HG02759 (cell line): Measurements from ENCODE around the gene MYO7B.

Source experiments
- ATAC-seq: cut with Tn5 transposase; IDR thresholded peaks from one replicate; pipeline ENCODE4 v1.9.1; 2021; ENCODE audit warnings: mild to moderate bottlenecking, moderate library complexity; ENCODE audit not compliant: unreplicated experiment

MYO7B gene

DNA sequence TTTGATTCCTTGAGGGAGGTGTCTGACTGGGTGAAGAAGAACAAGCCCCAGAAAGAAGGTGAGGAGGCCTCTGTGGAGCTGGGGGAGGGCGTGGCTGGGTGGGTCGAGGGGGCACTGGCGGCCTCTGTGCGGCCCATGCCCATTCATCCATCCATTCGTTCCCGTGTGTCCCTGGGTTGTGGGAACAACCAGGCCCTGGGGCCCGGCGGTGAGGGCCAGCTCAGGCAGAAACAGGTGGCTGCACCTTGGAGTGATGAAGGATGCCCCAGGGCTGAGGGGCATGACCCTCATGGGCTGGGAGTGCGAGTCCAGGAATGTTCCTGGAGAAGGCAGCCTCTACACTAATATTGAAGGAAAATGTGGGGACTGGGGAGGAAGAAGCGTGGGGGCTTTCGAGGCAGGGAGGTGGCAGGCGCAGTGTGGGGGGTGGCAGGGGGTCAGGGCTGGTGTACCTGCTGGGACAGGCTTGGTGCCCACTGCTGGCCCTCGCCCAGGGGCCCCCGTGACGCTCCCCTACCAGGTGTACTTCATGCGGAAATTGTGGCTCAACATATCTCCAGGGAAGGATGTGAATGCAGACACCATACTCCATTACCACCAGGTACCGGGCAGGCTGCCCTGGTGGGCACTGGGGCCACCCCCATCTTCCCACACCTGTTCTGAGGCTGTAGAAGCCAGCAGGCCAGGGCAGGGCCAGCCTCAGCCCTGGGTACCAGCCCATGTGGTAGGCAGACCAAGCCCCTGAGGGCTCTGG is 99.3 kb downstream of the MYO7B start:
- no peak for ATAC-seq

DNA sequence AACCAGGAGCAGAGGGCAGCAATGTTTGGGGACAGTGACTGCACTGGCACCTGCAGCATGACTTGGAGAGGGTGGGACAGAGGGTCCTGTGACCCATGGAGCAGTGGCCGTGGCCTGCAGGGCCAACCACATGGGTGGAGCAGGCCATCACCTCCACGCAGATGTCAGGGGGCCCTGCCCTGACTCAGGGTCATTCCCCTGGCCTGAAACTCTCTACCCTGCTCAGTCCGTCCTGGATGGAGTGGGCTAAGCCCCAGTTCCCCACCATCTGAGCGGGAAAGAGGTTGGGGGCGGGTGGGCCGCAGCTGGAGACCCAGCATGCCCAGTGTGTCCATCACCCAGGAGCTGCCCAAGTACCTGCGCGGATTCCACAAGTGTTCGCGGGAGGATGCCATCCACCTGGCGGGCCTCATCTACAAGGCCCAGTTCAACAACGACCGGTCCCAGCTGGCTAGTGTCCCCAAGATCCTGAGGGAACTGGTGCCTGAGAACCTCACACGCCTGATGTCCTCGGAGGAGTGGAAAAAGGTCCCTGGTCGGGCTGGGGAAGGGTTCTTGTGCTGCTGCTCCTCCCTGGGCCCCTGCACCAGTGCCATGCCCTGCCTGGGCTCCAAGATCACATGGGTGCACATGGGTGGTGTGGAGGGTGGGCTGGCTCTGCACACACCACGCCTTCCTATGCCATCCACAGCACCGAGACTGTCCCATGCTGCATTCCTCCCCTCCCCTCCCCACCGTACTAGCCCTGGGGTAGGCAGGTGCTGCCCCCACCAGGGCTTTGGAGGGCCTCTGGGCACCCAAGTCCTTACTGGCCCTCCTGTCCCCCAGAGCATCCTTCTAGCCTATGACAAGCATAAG is 100.1 kb downstream of the MYO7B start:
- ATAC-seq, result no peak

DNA sequence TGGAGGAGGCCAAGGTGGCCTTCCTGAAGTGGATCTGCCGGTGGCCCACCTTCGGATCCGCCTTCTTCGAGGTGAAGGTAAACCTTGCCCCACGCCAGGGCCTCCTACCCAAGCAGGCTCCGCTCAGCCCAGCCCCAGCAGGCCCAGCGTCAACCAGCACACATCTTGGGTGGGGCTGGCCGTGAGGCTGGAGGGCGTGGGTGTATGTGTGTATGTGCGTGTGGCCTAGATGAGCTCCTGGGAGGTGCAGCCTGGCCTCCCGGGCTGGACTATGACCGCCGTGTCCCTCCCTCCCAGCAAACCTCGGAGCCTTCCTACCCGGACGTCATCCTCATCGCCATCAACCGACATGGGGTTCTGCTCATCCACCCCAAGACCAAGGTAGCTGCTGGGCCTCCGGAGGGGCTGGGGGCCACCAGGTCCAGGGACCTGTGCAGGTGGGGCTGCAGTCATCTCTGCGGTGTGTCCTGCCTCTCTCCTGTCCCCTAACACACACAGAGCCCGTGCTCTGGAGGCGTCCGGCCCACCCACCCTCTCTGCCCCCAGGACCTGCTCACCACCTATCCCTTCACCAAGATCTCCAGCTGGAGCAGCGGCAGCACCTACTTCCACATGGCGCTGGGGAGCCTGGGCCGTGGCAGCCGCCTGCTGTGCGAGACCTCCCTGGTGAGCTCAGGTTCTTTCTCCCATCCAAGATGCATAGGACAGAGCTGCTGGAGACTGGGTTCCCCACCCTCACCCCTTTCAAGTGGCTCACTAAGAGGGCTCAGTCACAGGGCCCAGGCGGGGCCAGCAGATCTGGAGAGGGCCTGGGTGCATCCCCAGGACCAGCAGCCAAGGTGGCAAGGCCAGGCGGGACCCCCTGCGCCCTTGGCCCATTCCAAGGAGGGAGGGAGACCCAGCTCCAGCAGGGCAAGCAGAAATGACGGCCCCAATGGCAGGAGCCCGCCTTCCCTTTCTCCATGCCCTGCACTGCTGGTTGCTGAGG is 101.1 kb downstream of the MYO7B start:
- no peak for ATAC-seq

DNA sequence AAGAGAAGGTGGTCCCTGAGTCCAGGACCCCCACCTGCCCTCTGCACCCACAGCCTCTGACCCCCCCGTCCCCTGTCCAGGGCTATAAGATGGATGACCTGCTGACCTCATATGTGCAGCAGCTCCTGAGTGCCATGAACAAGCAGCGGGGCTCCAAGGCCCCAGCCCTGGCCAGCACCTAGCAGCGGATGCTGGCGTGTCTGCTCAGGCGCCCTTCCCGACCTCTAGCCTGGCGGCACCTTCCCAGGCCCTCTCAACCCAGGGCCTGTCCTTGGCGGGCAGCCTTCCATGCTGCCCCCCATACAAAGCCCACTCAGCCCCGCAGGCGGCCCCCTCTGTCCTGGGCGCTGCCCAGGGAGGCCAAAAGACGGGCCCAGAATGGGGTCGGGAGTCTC is 101.8 kb downstream of the MYO7B start:
- ATAC-seq, result no peak

DNA sequence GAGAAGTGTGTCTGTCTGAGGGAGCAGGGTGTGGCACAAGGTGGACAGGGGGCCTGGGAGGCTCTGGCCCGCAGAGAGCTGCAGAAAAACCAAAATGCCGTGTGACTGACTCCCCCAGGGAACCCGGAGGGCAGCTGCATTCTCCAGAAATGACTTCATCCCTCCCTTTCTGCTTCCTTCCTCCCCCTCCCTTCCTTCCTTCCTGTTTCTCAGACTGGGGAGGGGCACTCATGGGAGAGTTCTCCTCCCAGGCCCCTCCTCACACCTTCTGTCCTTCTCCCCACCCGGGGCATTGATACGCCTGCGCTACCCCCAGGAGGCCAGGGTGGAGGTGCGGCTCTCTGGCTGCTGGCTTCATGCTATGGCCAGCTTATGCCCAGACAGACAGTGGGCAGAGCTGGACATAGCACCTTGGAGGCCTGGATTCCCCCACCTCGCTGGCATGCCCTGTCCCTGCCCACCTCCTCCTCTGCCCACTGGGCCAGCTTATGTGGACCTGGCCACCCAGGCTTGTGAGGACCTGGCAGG is 102.3 kb downstream of the MYO7B start:
- no peak for ATAC-seq

DNA sequence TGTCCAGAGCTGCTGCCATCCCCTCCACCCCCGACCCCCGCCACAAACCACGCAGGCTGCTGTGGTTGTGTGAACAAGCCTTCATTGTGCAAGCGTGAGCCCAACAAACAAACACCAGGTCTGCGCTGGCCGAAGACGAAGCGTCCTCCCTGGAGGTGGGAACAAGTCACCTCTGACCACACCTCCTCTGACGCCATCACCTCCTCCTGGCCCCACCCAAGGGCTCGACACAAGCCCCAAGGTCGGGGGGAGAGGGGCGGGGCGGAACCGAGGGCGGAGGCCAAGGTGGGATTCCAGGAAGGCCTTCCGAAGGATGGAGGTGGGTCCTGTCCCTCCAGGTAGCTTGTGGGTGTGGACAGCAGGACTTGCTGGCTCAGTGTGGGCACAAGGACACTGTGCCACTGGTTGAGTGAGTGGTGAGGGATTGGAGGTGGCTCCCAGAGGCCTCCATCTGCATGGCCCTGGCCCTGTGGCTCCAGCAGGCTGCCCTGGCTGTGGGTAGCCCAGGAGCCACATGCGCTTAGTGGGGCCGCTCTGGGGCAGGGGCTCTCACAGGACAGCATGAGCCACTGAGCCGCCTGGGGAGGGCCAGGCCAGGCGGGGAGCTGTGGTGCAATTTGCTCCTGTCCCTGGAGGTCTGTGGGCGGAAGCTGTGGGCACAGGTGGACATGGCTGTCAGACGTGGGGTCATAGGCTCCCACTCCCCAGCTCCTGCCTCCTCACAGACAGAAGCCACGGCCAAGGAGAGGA is 103.1 kb downstream of the MYO7B start:
- no peak for ATAC-seq

DNA sequence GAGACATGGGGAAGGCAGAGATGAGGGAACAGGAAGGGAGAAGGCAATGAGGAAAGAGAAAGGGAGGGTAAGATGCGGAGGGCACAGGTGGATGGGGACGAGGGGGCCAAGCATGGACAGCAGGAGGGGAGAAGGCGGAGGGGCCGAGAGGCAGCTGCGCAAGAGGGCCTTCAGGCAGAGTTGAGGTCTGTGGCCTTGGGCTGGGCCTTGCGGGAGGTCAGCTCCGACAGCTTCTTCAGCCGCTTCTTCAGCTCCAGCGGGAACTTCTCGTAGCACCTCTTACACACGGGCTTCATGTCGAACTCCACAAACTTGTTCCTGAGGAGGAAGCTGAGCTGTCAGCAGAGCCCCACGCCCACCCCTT is 103.6 kb downstream of the MYO7B start:
- ATAC-seq, result no peak

DNA sequence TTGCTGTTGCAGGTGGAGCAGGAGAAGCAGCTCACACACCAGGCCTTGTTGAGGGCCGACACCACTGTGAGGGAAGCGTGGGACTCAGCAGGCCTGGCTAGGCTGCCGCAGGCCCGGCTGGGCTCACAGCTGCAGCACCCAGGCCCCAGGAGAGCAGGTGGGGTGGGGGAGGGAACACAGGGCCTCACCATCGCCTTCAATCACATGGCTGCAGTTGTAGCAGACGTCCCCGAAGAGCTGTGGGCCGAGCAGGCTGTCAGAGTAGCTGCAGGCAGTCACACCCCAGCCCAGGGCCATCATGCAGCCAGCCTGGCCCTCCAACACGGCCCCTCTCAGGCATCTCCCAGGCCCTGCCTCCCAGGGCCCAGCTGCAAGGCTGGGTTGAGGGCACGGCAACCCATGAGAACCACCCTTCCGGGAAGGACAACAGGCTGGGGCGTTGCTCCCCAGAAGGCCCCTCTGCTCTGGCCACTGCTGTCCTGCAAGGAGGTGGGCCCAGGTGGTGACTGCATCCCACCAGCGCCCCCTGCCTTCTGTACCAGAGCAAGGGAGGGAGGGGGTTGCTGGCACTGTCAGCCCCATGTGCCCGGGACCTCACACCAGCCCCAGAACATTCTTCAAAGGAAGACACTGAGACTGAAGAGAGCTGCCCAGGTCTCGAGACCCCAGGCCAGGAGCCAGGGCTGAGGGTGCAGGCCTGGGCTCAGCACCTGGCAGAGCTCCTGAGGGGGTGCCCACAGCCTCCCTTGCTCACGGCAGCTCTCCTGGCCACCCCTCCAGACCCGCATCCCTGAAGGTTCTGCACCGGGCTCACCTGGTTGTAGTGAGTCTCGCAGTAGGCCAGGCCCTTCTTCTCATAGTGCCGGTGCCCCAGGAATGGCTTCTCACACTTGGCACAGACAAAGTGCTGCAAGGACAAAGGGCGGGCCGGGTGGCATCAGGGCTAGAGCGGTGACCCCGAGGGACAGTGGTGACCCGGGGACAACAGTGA is 104.9 kb downstream of the MYO7B start:
- ATAC-seq, result peak; percentile 68

DNA sequence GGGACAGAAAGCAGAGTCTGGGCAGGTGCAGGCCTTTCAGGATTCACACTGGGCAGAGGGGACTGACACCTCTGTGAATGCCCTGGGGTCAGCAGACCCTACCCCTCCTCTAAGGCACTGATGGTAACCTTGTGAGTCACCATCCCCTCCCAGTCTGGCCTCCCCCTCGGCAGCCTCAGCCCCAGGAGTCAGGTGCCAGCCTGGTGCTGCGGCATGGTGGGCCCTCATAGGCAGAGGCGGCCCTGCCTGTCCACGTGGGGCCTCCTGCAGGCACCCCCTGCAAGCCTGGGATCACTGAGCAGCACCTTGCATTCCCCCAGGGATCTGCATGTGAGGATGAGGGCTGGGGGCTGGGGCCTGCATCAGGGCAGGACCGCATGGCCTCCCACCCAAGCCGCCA is 105.7 kb downstream of the MYO7B start:
- ATAC-seq, result no peak

DNA sequence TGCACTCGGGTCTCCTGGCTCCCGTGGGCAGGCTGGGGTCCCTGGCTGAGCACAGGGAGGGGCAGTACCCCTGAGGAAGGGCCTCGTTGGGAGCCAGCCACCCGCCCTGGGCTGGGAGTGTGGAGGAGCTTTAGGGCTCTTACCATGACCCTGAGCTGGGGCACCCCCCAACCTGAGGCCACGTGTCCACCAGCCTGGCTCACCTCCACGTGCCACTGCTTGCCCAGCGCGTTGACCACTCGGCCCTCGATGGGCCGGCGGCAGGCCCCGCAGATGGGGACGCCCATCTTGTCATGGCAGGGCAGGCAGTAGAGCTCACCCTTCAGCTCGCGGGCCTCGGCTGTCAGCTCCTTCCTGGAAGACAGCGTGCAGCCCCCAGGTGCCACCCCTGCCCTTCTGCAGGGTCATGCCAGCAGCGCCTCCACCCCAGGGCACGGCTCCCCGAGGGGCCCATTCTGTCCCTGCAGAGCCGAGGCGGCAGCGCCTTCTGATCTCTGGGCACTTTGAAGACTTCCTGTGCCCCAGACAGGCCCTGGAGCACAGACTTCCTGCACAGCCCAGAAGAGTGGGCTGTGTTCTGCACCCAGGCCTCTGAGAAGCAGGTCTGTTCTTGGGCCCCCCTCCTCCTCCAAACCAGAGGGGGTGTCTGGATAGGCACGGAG is 106.5 kb downstream of the MYO7B start:
- no peak for ATAC-seq

DNA sequence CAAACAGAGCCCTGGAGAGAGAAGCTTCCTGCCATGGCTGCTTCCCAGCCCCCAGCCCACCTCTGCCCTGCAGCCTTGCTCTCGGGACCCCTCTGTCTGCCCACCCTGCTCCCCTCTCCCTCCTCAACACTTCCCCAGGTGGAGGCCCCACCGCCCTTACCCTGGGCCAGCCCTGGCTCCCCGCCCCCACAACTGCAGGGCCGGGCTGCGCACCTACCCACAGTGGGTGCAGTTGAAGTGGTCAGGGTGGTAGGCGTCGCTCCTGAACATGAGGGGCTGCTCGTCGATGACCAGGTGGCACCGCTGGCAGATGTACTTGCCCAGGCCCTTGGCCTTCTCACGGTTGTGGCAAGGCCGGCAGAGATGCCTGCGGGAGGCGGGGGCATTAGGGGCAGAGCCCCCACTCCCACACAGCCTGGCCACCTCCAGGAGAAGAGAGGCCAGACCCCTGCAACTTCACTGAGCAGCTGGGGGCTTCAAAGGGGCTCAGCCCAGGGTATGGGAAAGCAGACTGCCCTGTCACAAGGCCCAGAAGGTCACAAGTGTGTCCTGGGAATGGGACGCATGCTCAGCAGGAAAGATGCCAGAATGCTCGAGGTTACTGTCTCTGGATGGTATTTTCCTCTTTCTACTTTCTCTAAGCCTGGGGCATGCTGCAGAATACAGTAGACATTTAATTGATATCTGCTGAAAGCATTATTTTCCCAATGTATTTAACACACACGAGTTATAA is 107.4 kb downstream of the MYO7B start:
- ATAC-seq, result no peak

DNA sequence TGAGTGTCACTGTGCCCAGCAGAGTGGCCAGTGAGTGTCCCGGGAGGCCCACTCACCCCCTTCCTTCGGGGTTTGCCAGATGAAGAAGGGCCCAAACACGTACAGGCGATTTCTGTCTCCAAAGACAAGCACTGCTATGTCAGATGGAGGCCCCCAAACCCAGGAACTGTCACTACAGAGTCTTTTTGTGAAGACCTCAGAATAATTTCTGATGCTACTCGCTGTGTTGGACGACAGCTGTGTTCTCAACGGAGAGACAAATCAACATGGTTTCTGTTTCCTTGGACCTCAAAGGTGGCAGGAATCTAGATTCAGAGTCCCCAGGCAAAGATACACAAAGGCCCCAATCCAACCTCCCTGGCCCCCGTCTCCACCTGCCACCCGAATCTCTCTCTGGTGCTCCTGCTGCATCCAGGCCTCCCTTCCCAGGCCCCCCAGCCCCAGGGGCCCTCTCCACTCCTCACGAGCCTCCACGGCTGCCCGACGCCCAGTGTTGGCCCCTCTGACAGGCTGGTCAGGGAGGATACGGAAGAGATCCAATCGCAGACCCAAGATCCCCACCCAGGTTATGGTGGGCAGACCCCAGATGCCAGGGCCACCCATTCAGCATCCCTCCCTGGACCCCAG is 108.1 kb downstream of the MYO7B start:
- ATAC-seq, result no peak

DNA sequence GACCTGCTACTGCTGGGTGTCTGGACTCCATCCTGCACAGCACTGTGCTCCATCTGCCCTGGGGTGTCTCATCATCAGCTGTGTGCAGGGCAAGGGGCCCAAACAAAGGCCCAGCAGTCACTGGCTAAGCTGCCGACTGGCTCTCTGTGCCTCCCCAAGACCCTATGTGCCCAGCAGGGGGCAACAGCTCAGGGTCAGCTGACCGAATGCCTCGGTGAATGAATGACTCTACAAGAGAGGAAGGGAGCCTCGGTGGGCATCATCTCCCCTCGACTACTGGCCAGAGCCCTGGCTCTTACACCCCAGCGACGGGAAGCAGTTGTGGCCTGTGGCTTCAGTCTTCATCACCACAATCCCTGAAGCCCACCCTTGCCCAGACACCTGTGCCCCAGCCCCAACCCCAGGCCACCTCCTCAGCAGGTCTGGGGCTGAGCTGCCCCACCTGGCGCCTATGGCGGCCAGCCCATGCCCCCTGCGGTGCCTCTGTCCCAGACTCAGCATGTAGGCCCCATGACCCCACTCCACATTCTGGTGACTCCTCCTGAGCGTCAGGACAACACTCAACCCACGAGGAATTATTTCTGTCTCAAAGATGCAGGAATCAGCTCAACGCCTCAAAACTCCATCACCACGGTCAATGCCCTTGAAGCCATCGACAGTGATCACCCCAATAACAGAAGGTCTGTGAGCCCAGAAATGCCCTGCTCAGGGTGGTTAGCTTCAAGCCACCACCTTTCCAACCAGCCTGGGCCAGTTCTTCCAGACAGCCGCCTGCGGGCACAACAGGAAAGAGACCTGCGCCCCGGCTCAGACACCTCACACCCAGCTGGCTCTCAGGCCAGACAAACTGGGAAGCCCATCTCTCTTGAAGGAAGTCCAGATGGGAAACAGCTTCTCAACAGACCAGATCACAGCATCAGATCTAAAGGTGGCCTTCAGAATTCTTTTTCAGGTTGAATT is 108.9 kb downstream of the MYO7B start:
- no peak for ATAC-seq

DNA sequence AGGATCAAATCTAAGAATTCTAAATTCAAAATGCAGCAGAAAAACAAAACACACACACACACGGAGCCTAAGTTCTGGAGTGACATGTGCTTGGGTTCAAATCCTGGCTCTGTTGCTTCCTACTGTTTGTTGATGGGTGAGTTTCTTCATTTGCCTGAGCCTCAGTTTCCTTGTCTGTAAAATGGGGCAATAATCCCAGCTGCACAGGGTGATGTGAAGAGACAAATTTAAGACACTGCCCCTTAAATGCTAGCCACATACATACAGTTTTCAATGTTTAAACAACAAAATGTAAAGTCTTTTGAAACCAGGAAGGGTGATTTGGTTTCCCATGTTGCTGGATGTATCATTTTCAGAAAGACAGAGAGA is 109.5 kb downstream of the MYO7B start:
- ATAC-seq, result no peak

DNA sequence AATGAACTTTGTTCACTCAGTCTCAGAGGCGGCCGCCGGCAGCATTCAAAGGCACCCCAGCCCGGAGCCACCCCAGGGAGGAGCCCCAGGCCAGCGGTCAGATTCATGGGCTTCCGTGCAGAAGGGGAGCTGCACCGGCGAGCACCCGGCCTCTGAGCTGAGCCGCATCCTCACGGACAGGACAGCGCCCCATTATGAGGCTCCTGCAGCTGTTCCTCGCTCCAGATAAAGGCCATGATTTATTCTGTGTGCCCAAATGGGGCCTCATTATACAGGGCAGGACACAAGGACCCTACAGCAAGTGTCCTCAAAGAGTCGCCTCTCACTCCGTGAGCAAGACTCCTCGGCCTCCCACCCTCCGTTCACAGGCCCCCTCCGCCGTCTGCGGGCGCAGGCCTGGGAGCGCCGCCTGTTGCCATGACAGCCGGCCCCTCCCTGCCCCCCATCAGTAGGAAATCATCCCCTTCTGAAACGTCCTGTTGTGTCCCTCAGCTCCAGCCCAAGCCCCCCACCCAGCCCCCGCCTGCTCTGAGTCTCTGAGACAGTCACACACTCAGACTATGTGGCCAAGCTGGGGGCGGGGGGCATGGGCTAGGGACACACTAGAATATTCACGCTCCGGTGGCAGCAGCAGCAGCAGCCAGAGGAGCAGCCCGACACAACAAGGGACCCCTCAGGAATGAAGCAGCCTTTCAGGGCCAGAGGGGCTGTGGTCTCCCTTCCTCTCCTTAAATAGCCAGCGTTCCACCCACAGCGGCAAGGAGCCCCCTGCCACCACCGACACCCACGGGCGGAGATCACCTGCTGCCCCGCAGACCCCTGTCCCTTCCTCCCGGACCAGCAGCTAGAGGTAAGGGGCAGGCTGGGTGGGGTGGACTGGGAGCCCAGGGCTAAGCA is 110.2 kb downstream of the MYO7B start, which contains the start of gene GPR17:
Gene GPR17 (plus strand): TSS at position 759 of the 897 bp plus-strand sequence. CDS start 4,583 bp downstream, outside the sequence.
- ATAC-seq, result no peak
